Osteocyte (in vitro differentiated cells): ENCODE measurements around the gene PRMT9. TPM values are rescaled to one million over a fixed set of nuclear protein-coding genes. Genes with fewer than 3 reads are reported as not detected.

ENCODE experiments used
- DNase-seq: peaks from one replicate; pipeline ENCODE4 v3.0.0; 2021; ENCODE audit warnings: mixed read lengths; ENCODE audit not compliant: unreplicated experiment; ENCODE audit errors: extremely low spot score
- H3K27ac Mint-ChIP-seq: one replicate; pipeline ENCODE4 v1.8.0; 2021; ENCODE audit warnings: mild to moderate bottlenecking, mixed read lengths; ENCODE audit not compliant: unreplicated experiment
- H3K27me3 Mint-ChIP-seq: one replicate; pipeline ENCODE4 v1.8.0; 2021; ENCODE audit warnings: mixed read lengths; ENCODE audit not compliant: unreplicated experiment
- H3K36me3 Mint-ChIP-seq: one replicate; pipeline ENCODE4 v1.8.0; 2021; ENCODE audit warnings: mixed read lengths; ENCODE audit not compliant: unreplicated experiment
- H3K4me1 Mint-ChIP-seq: one replicate; pipeline ENCODE4 v1.8.0; 2021; ENCODE audit warnings: mixed read lengths; ENCODE audit not compliant: unreplicated experiment
- H3K4me3 Mint-ChIP-seq: one replicate; pipeline ENCODE4 v1.8.0; 2021; ENCODE audit warnings: mild to moderate bottlenecking, moderate library complexity, mixed read lengths; ENCODE audit not compliant: unreplicated experiment
- H3K9me3 Mint-ChIP-seq: one replicate; pipeline ENCODE4 v1.8.0; 2021; ENCODE audit warnings: mixed read lengths; ENCODE audit not compliant: unreplicated experiment
- CTCF ChIP-seq: fragments of 200-600 bp; sonication (generic); IDR thresholded peaks from 2 replicates; pipeline ENCODE4 v1.5.0; 2021; ENCODE audit warnings: antibody characterized with exemption, mild to moderate bottlenecking, moderate library complexity
- total RNA-seq: library from RNA; stranded (reverse); gene quantifications from 2 replicates; pipeline ENCODE4 v1.2.1, GENCODE V29; 2021

The PRMT9 gene
- total RNA-seq, 1 donor from 2014 or later, result 9.6 TPM

DNA sequence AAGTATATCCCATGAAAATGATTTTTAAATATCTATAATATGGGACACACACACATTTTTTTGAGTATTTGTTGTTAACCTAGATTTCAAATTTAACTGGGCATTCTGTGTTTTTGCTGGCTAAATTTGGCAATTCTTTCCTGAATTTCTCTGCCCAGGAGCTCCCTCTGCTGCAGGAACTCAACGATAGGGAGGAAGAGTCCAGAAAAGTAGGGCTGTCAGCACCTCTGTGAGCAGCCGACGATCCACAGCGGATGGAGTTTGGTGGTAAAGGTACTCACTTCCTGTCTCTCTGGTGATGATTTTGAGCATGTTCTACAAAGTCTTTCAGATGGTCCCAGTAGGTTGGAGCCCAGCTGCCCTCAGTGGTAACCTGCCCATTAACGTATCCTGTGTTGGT is 89.9 kb downstream of the PRMT9 start:
- no peak for DNase-seq
- Mint-ChIP-seq H3K27me3 (no peaks in the 10 kb centered on the region), H3K4me3 (no peak overlapping the region), H3K27ac (no peak overlapping the region), H3K4me1 (peaks cover 29% of the 10 kb centered on the region), H3K36me3 (no peaks in the 10 kb centered on the region), H3K9me3 (no peaks in the 10 kb centered on the region)
- no peak for TF ChIP-seq CTCF

- Mint-ChIP-seq H3K9me3 (no peaks in the 10 kb centered on the region), H3K27ac (peak overlapping the region; percentile 87), H3K36me3 (no peaks in the 10 kb centered on the region), H3K27me3 (no peaks in the 10 kb centered on the region), H3K4me3 (no peak overlapping the region), H3K4me1 (peaks cover 42% of the 10 kb centered on the region)
- DNase-seq, result no peak
- TF ChIP-seq CTCF, result no peak
Observed at GRCh38 chr4:147591106-147591505, 92.9 kb downstream of the PRMT9 start.

- H3K27me3 Mint-ChIP-seq, result no peaks in the 10 kb centered on the region
- peaks cover 2% of the 10 kb centered on the region for H3K9me3 Mint-ChIP-seq
- peak; percentile 89 for DNase-seq
- TF ChIP-seq CTCF, result peak; percentile 87
- peaks cover 48% of the 10 kb centered on the region for H3K4me1 Mint-ChIP-seq
- H3K4me3 Mint-ChIP-seq, result peak overlapping the region; percentile 7
- peak overlapping the region; percentile 87 for H3K27ac Mint-ChIP-seq
- peaks cover 2% of the 10 kb centered on the region for H3K36me3 Mint-ChIP-seq
Observed at GRCh38 chr4:147590249-147590920, 93.6 kb downstream of the PRMT9 start.

GRCh38 chr4:147589586-147589985 is 94.4 kb downstream of the PRMT9 start:
- peak overlapping the region; percentile 87 for H3K27ac Mint-ChIP-seq

More at GRCh38 chr4:147589586-147589985, 94.4 kb downstream of the PRMT9 start:
- Mint-ChIP-seq H3K9me3 (peaks cover 6% of the 10 kb centered on the region), H3K27me3 (no peaks in the 10 kb centered on the region), H3K4me1 (peaks cover 48% of the 10 kb centered on the region), H3K36me3 (peaks cover 5% of the 10 kb centered on the region), H3K4me3 (peak overlapping the region; percentile 47)
- no peak for TF ChIP-seq CTCF
- no peak for DNase-seq

Other genes with a start within 250 kb of the PRMT9 start
- 181 and 195 TPM in 2 replicates for gene EDNRA, start 203.1 kb downstream of the PRMT9 start, total RNA-seq
- gene TMEM184C, start 66.8 kb downstream of the PRMT9 start, total RNA-seq, result 39.7 and 45.5 TPM in 2 replicates
- gene ARHGAP10, start 47.9 kb upstream of the PRMT9 start, total RNA-seq, result 121 and 126 TPM in 2 replicates